BE2C (cell line): ENCODE measurements around the gene DMBT1.

Experiments used
- DNase-seq: peaks from one replicate; pipeline ENCODE4 v3.0.0-alpha.2; 2020
- H3K27me3 ChIP-seq: fragments of 250-450 bp; sonication (Bioruptor Pico); 2 replicates; pipeline ENCODE4 v1.5.1; 2020; ENCODE audit warnings: mild to moderate bottlenecking
- H3K36me3 ChIP-seq: fragments of 250-450 bp; sonication (Bioruptor Pico); 2 replicates; pipeline ENCODE4 v1.5.1; 2020; ENCODE audit warnings: mild to moderate bottlenecking
- H3K4me1 ChIP-seq: fragments of 250-450 bp; sonication (Bioruptor Pico); 2 replicates; pipeline ENCODE4 v1.5.1; 2020
- H3K4me3 ChIP-seq: 2 replicates; pipeline ENCODE4 v1.5.1; 2011; ENCODE audit warnings: low read depth, low read length
- H3K9me3 ChIP-seq: fragments of 250-450 bp; sonication (Bioruptor Pico); 2 replicates; pipeline ENCODE4 v1.5.1; 2020
- CTCF ChIP-seq: IDR thresholded peaks from 2 replicates; pipeline ENCODE4 v1.5.1; 2012; ENCODE audit warnings: mild to moderate bottlenecking, low read depth, low read length

Gene DMBT1

GRCh38 chr10:122688293-122688989, 127.9 kb downstream of the DMBT1 start:
- no peak for DNase-seq
- Histone ChIP-seq H3K4me3 (no peak overlapping the region), H3K4me1 (no peaks in the 10 kb centered on the region), H3K27me3 (0 out of 2 replicates have a peak, but pooled peaks cover 2% of the 10 kb centered on the region), H3K36me3 (no peaks in the 10 kb centered on the region), H3K9me3 (no peaks in the 10 kb centered on the region)
- TF ChIP-seq CTCF: no peak

GRCh38 chr10:122689146-122689820, 128.7 kb downstream of the DMBT1 start:
- no peak for TF ChIP-seq CTCF
- no peak overlapping the region for H3K4me3 ChIP-seq
- H3K27me3 ChIP-seq: 0 out of 2 replicates have a peak, but pooled peaks cover 2% of the 10 kb centered on the region

GRCh38 chr10:122692744-122693143, 132.2 kb downstream of the DMBT1 start:
- DNase-seq: no peak
- TF ChIP-seq CTCF: no peak
- Histone ChIP-seq H3K4me1 (no peaks in the 10 kb centered on the region), H3K27me3 (0 out of 2 replicates have a peak, but pooled peaks cover 2% of the 10 kb centered on the region), H3K9me3 (no peaks in the 10 kb centered on the region), H3K36me3 (no peaks in the 10 kb centered on the region), H3K4me3 (no peak overlapping the region)

More at GRCh38 chr10:122689146-122689820, 128.7 kb downstream of the DMBT1 start:
- Histone ChIP-seq H3K36me3 (no peaks in the 10 kb centered on the region), H3K9me3 (no peaks in the 10 kb centered on the region), H3K4me1 (no peaks in the 10 kb centered on the region)
- no peak for DNase-seq
